Rectal smooth muscle tissue (tissue), 1 donor: Measurements from ENCODE around the gene ACAP2.
"Not testable (repeated sequence)": the region's sequence is repeated elsewhere in the genome, so short reads cannot be mapped to it uniquely, and the experiment has no call there.

ENCODE experiments used
- H3K27ac ChIP-seq: one replicate; pipeline ENCODE4 v1.7.0; 2013; ENCODE audit warnings: low read depth, low read length, inconsistent platforms
- H3K27me3 ChIP-seq: one replicate; pipeline ENCODE4 v1.7.0; 2013; ENCODE audit warnings: low read length; ENCODE audit not compliant: control insufficient read depth, insufficient read depth
- H3K36me3 ChIP-seq: one replicate; pipeline ENCODE4 v1.7.0; 2013; ENCODE audit warnings: low read length; ENCODE audit not compliant: control insufficient read depth, insufficient read depth
- H3K4me1 ChIP-seq: one replicate; pipeline ENCODE4 v1.7.0; 2013; ENCODE audit warnings: low read length; ENCODE audit not compliant: control insufficient read depth, insufficient read depth
- H3K4me3 ChIP-seq: one replicate; pipeline ENCODE4 v1.7.0; 2013; ENCODE audit warnings: low read length
- H3K9ac ChIP-seq: one replicate; pipeline ENCODE4 v1.7.0; 2013; ENCODE audit warnings: low read length

Gene ACAP2, protein sequence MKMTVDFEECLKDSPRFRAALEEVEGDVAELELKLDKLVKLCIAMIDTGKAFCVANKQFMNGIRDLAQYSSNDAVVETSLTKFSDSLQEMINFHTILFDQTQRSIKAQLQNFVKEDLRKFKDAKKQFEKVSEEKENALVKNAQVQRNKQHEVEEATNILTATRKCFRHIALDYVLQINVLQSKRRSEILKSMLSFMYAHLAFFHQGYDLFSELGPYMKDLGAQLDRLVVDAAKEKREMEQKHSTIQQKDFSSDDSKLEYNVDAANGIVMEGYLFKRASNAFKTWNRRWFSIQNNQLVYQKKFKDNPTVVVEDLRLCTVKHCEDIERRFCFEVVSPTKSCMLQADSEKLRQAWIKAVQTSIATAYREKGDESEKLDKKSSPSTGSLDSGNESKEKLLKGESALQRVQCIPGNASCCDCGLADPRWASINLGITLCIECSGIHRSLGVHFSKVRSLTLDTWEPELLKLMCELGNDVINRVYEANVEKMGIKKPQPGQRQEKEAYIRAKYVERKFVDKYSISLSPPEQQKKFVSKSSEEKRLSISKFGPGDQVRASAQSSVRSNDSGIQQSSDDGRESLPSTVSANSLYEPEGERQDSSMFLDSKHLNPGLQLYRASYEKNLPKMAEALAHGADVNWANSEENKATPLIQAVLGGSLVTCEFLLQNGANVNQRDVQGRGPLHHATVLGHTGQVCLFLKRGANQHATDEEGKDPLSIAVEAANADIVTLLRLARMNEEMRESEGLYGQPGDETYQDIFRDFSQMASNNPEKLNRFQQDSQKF

DNA sequence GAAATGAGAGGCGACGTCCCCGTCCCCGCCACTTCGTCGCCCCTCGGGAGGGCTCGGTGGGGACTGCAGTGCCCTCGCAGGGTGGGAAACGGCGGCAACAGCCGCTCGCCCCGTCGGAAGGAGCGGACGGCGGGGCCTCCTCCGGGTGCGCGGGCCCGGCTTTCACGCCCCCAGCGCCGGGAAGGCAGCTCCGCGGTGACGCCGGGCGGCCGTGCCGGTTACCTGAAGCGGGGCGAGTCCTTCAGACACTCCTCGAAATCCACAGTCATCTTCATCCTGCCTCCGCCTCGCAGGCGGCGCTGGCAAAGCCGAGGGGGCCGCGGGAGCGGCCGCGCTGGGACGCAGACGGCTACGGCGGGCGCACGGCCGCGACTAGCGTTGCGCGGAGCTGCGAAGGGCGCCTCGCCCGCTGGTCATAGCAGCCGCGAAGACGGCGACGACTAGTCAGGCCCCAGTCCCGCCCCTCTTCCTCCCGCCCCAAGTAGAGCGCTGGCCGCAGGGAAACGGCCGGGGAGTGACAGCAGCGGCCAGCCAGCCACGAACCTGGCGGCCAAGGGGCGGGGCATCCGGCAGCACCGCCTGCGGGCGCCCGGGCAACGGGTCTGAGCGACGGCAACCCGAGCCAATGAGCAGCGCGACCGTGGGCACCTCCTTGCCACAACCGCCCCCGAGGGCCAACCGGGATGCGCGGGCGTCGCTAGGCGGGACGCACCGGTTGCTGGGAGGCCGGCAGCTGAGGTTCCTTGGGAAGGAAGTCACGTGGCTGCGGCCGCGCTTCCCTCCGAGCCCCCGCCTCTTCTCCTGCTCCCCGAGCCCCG lies at the start of gene ACAP2:
Gene ACAP2, minus strand, starts transcription at position 448 of the 818 bp plus-strand sequence. Its CDS starts 173 bp downstream, at position 275.
- Histone ChIP-seq H3K4me1 (peaks cover 6% of the 10 kb centered on the region), H3K27me3 (no peaks in the 10 kb centered on the region), H3K36me3 (no peaks in the 10 kb centered on the region), H3K27ac (peak within 1 kb of the TSS; percentile 95), H3K4me3 (peak within 1 kb of the TSS; percentile 78), H3K9ac (peak within 1 kb of the TSS; percentile 85)

GRCh38 chr3:195475614-195476013 lies 32.8 kb upstream of the ACAP2 start:
- no peaks in the 10 kb centered on the region for H3K4me1 ChIP-seq
- no peak overlapping the region for H3K27ac ChIP-seq
- H3K9ac ChIP-seq = no peak overlapping the region
- H3K4me3 ChIP-seq = no peak overlapping the region
- H3K27me3 ChIP-seq = no peaks in the 10 kb centered on the region
- H3K36me3 ChIP-seq = no peaks in the 10 kb centered on the region

DNA sequence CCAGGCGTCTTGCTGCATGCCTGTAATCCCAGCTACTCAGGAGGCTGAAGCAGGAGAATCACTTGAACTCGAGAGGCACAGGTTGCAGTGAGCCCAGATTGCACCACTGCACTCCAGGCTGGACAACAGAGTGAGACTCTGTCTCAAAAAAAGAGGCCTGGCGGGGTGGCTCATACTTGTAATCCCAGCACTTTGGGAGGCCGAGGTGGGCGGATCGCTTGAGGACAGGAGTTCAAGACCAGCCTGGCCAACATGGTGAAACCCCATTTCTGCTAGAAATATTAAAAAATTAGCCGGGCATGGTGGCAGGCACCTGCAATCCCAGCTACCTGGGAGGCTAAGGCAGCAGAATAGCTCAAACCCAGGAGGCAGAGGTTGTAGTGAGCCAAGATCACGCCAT lies 32.3 kb upstream of the ACAP2 start:
- H3K27me3 ChIP-seq, H3K9ac ChIP-seq, H3K4me1 ChIP-seq, H3K36me3 ChIP-seq, H3K4me3 ChIP-seq, H3K27ac ChIP-seq: not testable (repeated sequence)

DNA sequence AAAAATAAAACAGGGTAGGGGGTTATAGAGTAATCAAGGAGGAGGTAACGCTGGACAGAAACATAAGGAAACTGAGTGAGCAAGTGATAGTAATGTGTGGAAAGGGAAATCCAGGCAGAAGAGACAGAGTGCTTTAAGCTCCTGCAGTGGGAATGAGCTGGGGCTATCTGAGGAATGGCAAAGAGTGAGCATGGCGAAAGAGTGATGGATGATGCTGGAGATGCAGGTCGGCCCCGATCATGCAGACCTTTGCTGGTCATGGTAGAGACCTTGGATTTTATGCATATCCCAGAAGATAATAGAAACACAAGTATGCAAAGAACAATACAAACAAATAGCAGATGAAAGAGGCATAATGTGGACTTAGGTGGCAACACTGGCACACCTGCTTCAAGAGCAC lies 26.0 kb upstream of the ACAP2 start:
- Histone ChIP-seq H3K36me3 (no peaks in the 10 kb centered on the region), H3K9ac (no peak overlapping the region), H3K4me1 (no peaks in the 10 kb centered on the region), H3K27me3 (no peaks in the 10 kb centered on the region), H3K4me3 (no peak overlapping the region), H3K27ac (no peak overlapping the region)

GRCh38 chr3:195468391-195468776 lies 25.6 kb upstream of the ACAP2 start:
- no peak overlapping the region for H3K4me3 ChIP-seq
- H3K9ac ChIP-seq = no peak overlapping the region
- no peaks in the 10 kb centered on the region for H3K36me3 ChIP-seq
- H3K27ac ChIP-seq = no peak overlapping the region
- H3K27me3 ChIP-seq = no peaks in the 10 kb centered on the region
- no peaks in the 10 kb centered on the region for H3K4me1 ChIP-seq

- no peak overlapping the region for H3K27ac ChIP-seq
- no peak overlapping the region for H3K9ac ChIP-seq
- no peaks in the 10 kb centered on the region for H3K27me3 ChIP-seq
- no peaks in the 10 kb centered on the region for H3K4me1 ChIP-seq
- H3K36me3 ChIP-seq = no peaks in the 10 kb centered on the region
- H3K4me3 ChIP-seq = no peak overlapping the region
Observed at GRCh38 chr3:195467641-195468390, 25.0 kb upstream of the ACAP2 start.

- Histone ChIP-seq H3K27me3 (no peaks in the 10 kb centered on the region), H3K4me3 (no peak overlapping the region), H3K9ac (no peak overlapping the region), H3K27ac (no peak overlapping the region), H3K36me3 (no peaks in the 10 kb centered on the region), H3K4me1 (no peaks in the 10 kb centered on the region)
Observed at GRCh38 chr3:195466251-195466650, 23.4 kb upstream of the ACAP2 start.

- H3K4me1 ChIP-seq, H3K9ac ChIP-seq, H3K36me3 ChIP-seq, H3K27ac ChIP-seq, H3K4me3 ChIP-seq, H3K27me3 ChIP-seq: not testable (repeated sequence)
Observed at GRCh38 chr3:195462922-195463321, 20.1 kb upstream of the ACAP2 start.

- Histone ChIP-seq H3K4me3 (no peak overlapping the region), H3K27ac (no peak overlapping the region)
Observed at GRCh38 chr3:195462308-195462610, 19.4 kb upstream of the ACAP2 start.

DNA sequence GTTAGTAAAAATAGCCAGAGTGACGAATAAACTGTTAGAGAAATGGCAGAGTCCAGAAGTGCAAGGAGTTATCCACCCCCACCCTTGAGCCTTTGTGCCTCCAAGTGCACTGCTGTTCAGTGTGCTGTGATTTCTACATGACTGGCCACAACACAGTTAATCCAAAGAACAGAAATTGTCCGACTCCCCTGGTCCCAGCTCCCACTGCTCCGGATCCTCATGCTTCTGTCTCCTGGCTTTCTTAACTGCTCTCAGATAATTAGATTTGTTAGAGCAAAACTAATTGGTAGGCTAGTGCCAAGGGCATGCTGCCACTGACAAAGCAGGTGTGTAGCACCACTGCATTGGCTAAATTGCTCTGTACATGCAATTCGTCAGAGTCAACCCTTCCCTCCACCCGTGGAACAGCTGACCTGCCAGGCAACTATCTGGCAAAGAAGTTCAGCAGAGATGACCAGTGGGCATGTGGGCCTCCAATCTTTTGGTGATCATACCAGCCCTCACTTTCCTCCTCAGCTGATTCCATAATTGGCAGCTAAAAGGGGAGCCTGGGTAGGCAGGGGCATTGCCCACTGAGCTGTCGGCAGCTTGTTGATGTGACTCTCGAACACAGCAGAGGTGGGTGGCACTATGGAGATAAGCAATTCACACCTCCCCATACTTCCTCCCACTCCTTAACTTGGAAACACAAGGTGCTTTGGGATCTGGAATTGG lies 18.9 kb upstream of the ACAP2 start:
- Histone ChIP-seq H3K4me3 (no peak overlapping the region), H3K9ac (no peak overlapping the region), H3K27me3 (no peaks in the 10 kb centered on the region), H3K27ac (no peak overlapping the region), H3K4me1 (no peaks in the 10 kb centered on the region), H3K36me3 (no peaks in the 10 kb centered on the region)

More at GRCh38 chr3:195462308-195462610, 19.4 kb upstream of the ACAP2 start:
- Histone ChIP-seq H3K27me3 (no peaks in the 10 kb centered on the region), H3K4me1 (no peaks in the 10 kb centered on the region), H3K36me3 (no peaks in the 10 kb centered on the region), H3K9ac (no peak overlapping the region)

- no peak overlapping the region for H3K9ac ChIP-seq
- no peaks in the 10 kb centered on the region for H3K27me3 ChIP-seq
- no peak overlapping the region for H3K27ac ChIP-seq
- no peak overlapping the region for H3K4me3 ChIP-seq
- H3K4me1 ChIP-seq = no peaks in the 10 kb centered on the region
- no peaks in the 10 kb centered on the region for H3K36me3 ChIP-seq
Observed at GRCh38 chr3:195460091-195460713, 17.4 kb upstream of the ACAP2 start.
